HEK293 (cell line): Measurements from ENCODE around the gene ARL15.

ENCODE experiments used
- CTCF ChIA-PET: fragments of 350-600 bp; formaldehyde crosslinking; extraction: SDS; loops from one replicate; lab custom pipeline; 2021; ENCODE audit warnings: antibody characterized with exemption; lab: Yijun Ruan, JAX
- POLR2A ChIA-PET: fragments of 300-600 bp; formaldehyde crosslinking; extraction: SDS; loops from one replicate; lab custom pipeline; 2020; ENCODE audit warnings: antibody characterized with exemption, inconsistent platforms; lab: Yijun Ruan, JAX
- H3K27ac ChIP-seq: fragments of 200-500 bp; sonication (Bioruptor generic); 2 replicates; pipeline ENCODE4 v1.5.1; 2014; ENCODE audit warnings: low read depth, low read length, control low read depth, inconsistent platforms; ENCODE audit errors: extremely low read depth
- H3K36me3 ChIP-seq, 2 experiments: fragments of 200-500 bp in 1 of 2; sonication (Bioruptor generic) in 1 of 2; 1 replicate in 1 of 2; 2 replicates in 1 of 2; pipeline ENCODE4 v1.5.1; 2014 to 2017; ENCODE audit warnings: inconsistent platforms in 2 of 2, low read length in 2 of 2; ENCODE audit not compliant: control insufficient read depth in 2 of 2, insufficient read depth in 1 of 2
- H3K4me1 ChIP-seq: fragments of 200-500 bp; sonication (Bioruptor generic); 2 replicates; pipeline ENCODE4 v1.5.1; 2014; ENCODE audit warnings: mild to moderate bottlenecking, low read length, inconsistent platforms; ENCODE audit not compliant: control insufficient read depth, insufficient read depth
- H3K4me3 ChIP-seq: 2 replicates; pipeline ENCODE4 v1.5.1; 2011; ENCODE audit warnings: low read depth, mild to moderate bottlenecking, control low read depth, low read length, moderate library complexity
- H3K9me3 ChIP-seq: fragments of 200-500 bp; sonication (Bioruptor generic); 2 replicates; pipeline ENCODE4 v1.5.1; 2014; ENCODE audit warnings: low read depth, low read length, inconsistent platforms; ENCODE audit not compliant: control insufficient read depth, insufficient read depth
- KLF7 ChIP-seq: fragments of 450-650 bp; formaldehyde crosslinking; IDR thresholded peaks from 2 replicates; pipeline ENCODE4 v1.5.1; 2016; ENCODE audit warnings: missing biosample characterization, missing genetic modification characterization, borderline replicate concordance
- PRDM1 ChIP-seq: fragments of 450-650 bp; formaldehyde crosslinking; IDR thresholded peaks from 2 replicates; pipeline ENCODE4; 2016; ENCODE audit warnings: missing biosample characterization, missing genetic modification characterization
- TRIM28 ChIP-seq: IDR thresholded peaks from 2 replicates; pipeline ENCODE4 v1.6.1; 2011; ENCODE audit warnings: low read length, control low read depth, borderline replicate concordance
- ZNF140 ChIP-seq: fragments of 450-650 bp; formaldehyde crosslinking; IDR thresholded peaks from 2 replicates; pipeline ENCODE4 v1.5.1; 2016; ENCODE audit warnings: missing biosample characterization, missing genetic modification characterization
- ZNF23 ChIP-seq: fragments of 450-650 bp; formaldehyde crosslinking; IDR thresholded peaks from 2 replicates; pipeline ENCODE4 v1.5.1; 2016; ENCODE audit warnings: missing biosample characterization, missing genetic modification characterization, borderline replicate concordance
- ZNF324 ChIP-seq: fragments of 450-650 bp; formaldehyde crosslinking; IDR thresholded peaks from 2 replicates; pipeline ENCODE4 v1.5.1; 2016; ENCODE audit warnings: missing biosample characterization, missing genetic modification characterization
- ZNF350 ChIP-seq: fragments of 450-650 bp; formaldehyde crosslinking; IDR thresholded peaks from 2 replicates; pipeline ENCODE4 v1.5.0; 2017; ENCODE audit warnings: missing biosample characterization, mild to moderate bottlenecking, missing genetic modification characterization
- ZNF404 ChIP-seq: fragments of 450-650 bp; formaldehyde crosslinking; IDR thresholded peaks from 2 replicates; pipeline ENCODE4 v1.5.1; 2017; ENCODE audit warnings: missing biosample characterization, missing genetic modification characterization
- ZNF530 ChIP-seq: fragments of 450-650 bp; formaldehyde crosslinking; IDR thresholded peaks from 2 replicates; pipeline ENCODE4 v1.5.1; 2016; ENCODE audit warnings: low read depth, missing biosample characterization, missing genetic modification characterization
- ZNF76 ChIP-seq: fragments of 450-650 bp; formaldehyde crosslinking; IDR thresholded peaks from 2 replicates; pipeline ENCODE4; 2016; ENCODE audit warnings: low read depth, missing biosample characterization, missing genetic modification characterization, borderline replicate concordance
- ZNF785 ChIP-seq: fragments of 450-650 bp; formaldehyde crosslinking; IDR thresholded peaks from 2 replicates; pipeline ENCODE4 v1.5.1; 2016; ENCODE audit warnings: missing biosample characterization, missing genetic modification characterization
- TF ChIP-seq, protein P1 (sequence below): fragments of 450-650 bp; formaldehyde crosslinking; optimal IDR thresholded peaks from 2 replicates; pipeline ENCODE3; 2016; ENCODE audit warnings: missing biosample characterization, mild to moderate bottlenecking, missing genetic modification characterization
- TF ChIP-seq, protein P2 (sequence below): fragments of 450-650 bp; formaldehyde crosslinking; IDR thresholded peaks from 2 replicates; pipeline ENCODE4 v1.5.1; 2016; ENCODE audit warnings: missing biosample characterization, missing genetic modification characterization
- TF ChIP-seq, protein P3 (sequence below): fragments of 450-650 bp; formaldehyde crosslinking; IDR thresholded peaks from 2 replicates; pipeline ENCODE4 v1.5.1; 2017; ENCODE audit warnings: missing biosample characterization, missing genetic modification characterization
- TF ChIP-seq, protein P4 (sequence below): fragments of 450-650 bp; formaldehyde crosslinking; IDR thresholded peaks from 2 replicates; pipeline ENCODE4 v1.5.1; 2016; ENCODE audit warnings: missing biosample characterization, missing genetic modification characterization
- TF ChIP-seq, protein P5 (sequence below): fragments of 450-650 bp; formaldehyde crosslinking; IDR thresholded peaks from 2 replicates; pipeline ENCODE4 v1.5.1; 2016; ENCODE audit warnings: missing biosample characterization, missing genetic modification characterization
- TF ChIP-seq, protein P6 (sequence below): fragments of 450-650 bp; formaldehyde crosslinking; IDR thresholded peaks from 2 replicates; pipeline ENCODE4 v1.5.1; 2017; ENCODE audit warnings: missing biosample characterization, missing genetic modification characterization

The ARL15 gene

DNA sequence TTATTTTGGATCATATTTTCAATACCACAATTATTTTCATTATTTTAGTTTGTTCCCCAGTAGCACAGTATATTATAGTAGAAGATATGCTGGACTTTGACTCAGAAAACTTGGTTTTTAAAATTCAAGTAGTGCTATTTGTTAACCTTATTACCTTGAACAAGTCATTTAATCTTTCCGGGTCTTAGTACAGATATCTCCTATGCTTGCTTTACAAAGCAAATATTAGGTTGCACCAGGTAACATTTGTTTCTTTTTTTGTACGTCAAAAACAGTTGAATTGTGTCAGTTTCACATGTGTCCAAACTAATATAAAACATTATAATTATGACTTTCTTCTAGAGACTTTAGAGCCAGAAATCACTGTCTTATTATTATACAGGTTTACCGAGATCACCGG lies 338.1 kb downstream of the ARL15 start:
- no peak overlapping the region for H3K4me3 ChIP-seq
- no peaks in the 10 kb centered on the region for H3K9me3 ChIP-seq
- ChIA-PET POLR2A (no interaction called here), CTCF (no interaction called here)
- no peak for TF ChIP-seq ZNF23 (tag by site-specific recombination)
- TF ChIP-seq, protein P1, sequence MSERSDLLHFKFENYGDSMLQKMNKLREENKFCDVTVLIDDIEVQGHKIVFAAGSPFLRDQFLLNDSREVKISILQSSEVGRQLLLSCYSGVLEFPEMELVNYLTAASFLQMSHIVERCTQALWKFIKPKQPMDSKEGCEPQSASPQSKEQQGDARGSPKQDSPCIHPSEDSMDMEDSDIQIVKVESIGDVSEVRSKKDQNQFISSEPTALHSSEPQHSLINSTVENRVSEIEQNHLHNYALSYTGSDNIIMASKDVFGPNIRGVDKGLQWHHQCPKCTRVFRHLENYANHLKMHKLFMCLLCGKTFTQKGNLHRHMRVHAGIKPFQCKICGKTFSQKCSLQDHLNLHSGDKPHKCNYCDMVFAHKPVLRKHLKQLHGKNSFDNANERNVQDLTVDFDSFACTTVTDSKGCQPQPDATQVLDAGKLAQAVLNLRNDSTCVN = no peak
- TF ChIP-seq, protein P2, sequence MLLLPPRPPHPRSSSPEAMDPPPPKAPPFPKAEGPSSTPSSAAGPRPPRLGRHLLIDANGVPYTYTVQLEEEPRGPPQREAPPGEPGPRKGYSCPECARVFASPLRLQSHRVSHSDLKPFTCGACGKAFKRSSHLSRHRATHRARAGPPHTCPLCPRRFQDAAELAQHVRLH = no peak
- no peak for TF ChIP-seq ZNF404
- TF ChIP-seq, protein P3, sequence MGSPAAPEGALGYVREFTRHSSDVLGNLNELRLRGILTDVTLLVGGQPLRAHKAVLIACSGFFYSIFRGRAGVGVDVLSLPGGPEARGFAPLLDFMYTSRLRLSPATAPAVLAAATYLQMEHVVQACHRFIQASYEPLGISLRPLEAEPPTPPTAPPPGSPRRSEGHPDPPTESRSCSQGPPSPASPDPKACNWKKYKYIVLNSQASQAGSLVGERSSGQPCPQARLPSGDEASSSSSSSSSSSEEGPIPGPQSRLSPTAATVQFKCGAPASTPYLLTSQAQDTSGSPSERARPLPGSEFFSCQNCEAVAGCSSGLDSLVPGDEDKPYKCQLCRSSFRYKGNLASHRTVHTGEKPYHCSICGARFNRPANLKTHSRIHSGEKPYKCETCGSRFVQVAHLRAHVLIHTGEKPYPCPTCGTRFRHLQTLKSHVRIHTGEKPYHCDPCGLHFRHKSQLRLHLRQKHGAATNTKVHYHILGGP = no peak
- TF ChIP-seq ZNF140 (tag by site-specific recombination) = no peak
- no peak for TF ChIP-seq TRIM28
- no peak for TF ChIP-seq ZNF350 (tag by site-specific recombination)
- no peak for TF ChIP-seq ZNF324
- TF ChIP-seq, protein P4, sequence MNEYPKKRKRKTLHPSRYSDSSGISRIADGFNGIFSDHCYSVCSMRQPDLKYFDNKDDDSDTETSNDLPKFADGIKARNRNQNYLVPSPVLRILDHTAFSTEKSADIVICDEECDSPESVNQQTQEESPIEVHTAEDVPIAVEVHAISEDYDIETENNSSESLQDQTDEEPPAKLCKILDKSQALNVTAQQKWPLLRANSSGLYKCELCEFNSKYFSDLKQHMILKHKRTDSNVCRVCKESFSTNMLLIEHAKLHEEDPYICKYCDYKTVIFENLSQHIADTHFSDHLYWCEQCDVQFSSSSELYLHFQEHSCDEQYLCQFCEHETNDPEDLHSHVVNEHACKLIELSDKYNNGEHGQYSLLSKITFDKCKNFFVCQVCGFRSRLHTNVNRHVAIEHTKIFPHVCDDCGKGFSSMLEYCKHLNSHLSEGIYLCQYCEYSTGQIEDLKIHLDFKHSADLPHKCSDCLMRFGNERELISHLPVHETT (tag by site-specific recombination) = no peak
- TF ChIP-seq ZNF530 (tag by site-specific recombination) = no peak
- no peak for TF ChIP-seq ZNF785 (tag by site-specific recombination)
- TF ChIP-seq, protein P5, sequence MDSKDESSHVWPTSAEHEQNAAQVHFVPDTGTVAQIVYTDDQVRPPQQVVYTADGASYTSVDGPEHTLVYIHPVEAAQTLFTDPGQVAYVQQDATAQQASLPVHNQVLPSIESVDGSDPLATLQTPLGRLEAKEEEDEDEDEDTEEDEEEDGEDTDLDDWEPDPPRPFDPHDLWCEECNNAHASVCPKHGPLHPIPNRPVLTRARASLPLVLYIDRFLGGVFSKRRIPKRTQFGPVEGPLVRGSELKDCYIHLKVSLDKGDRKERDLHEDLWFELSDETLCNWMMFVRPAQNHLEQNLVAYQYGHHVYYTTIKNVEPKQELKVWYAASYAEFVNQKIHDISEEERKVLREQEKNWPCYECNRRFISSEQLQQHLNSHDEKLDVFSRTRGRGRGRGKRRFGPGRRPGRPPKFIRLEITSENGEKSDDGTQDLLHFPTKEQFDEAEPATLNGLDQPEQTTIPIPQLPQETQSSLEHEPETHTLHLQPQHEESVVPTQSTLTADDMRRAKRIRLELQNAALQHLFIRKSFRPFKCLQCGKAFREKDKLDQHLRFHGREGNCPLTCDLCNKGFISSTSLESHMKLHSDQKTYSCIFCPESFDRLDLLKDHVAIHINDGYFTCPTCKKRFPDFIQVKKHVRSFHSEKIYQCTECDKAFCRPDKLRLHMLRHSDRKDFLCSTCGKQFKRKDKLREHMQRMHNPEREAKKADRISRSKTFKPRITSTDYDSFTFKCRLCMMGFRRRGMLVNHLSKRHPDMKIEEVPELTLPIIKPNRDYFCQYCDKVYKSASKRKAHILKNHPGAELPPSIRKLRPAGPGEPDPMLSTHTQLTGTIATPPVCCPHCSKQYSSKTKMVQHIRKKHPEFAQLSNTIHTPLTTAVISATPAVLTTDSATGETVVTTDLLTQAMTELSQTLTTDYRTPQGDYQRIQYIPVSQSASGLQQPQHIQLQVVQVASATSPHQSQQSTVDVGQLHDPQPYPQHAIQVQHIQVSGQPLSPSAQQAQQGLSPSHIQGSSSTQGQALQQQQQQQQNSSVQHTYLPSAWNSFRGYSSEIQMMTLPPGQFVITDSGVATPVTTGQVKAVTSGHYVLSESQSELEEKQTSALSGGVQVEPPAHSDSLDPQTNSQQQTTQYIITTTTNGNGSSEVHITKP (tag by site-specific recombination) = no peak
- no peak for TF ChIP-seq ZNF76 (tag by site-specific recombination)
- no peak for TF ChIP-seq KLF7 (tag by site-specific recombination)
- TF ChIP-seq, protein P6, sequence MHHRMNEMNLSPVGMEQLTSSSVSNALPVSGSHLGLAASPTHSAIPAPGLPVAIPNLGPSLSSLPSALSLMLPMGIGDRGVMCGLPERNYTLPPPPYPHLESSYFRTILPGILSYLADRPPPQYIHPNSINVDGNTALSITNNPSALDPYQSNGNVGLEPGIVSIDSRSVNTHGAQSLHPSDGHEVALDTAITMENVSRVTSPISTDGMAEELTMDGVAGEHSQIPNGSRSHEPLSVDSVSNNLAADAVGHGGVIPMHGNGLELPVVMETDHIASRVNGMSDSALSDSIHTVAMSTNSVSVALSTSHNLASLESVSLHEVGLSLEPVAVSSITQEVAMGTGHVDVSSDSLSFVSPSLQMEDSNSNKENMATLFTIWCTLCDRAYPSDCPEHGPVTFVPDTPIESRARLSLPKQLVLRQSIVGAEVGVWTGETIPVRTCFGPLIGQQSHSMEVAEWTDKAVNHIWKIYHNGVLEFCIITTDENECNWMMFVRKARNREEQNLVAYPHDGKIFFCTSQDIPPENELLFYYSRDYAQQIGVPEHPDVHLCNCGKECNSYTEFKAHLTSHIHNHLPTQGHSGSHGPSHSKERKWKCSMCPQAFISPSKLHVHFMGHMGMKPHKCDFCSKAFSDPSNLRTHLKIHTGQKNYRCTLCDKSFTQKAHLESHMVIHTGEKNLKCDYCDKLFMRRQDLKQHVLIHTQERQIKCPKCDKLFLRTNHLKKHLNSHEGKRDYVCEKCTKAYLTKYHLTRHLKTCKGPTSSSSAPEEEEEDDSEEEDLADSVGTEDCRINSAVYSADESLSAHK (tag by site-specific recombination) = no peak
- no peak for TF ChIP-seq PRDM1 (tag by site-specific recombination)
- no peak overlapping the region for H3K27ac ChIP-seq
- H3K4me1 ChIP-seq = no peaks in the 10 kb centered on the region
- H3K36me3 ChIP-seq = no peaks in the 10 kb centered on the region
